Neuronal stem cell (in vitro differentiated cells): Measurements from ENCODE around the gene LPP.

Source experiments
- DNase-seq: peaks from one replicate; pipeline ENCODE4 v3.0.0-alpha.2; 2013; ENCODE audit warnings: low spot score
- H2AFZ ChIP-seq: one replicate; pipeline ENCODE4 v1.6.1; 2013; ENCODE audit warnings: mild to moderate bottlenecking, low read length, inconsistent platforms
- H2AK5ac ChIP-seq: 2 replicates; pipeline ENCODE4 v1.6.1; 2013; ENCODE audit warnings: low read depth, mild to moderate bottlenecking, inconsistent platforms, low read length, moderate library complexity, mixed read lengths
- H2BK120ac ChIP-seq: 2 replicates; pipeline ENCODE4 v1.6.1; 2013; ENCODE audit warnings: low read depth, mild to moderate bottlenecking, inconsistent platforms, low read length, moderate library complexity, mixed read lengths
- H2BK12ac ChIP-seq: one replicate; pipeline ENCODE4 v1.6.1; 2013; ENCODE audit warnings: low read length, inconsistent platforms
- H2BK15ac ChIP-seq: 2 replicates; pipeline ENCODE4 v1.6.1; 2013; ENCODE audit warnings: mild to moderate bottlenecking, low read length, inconsistent platforms, mixed read lengths
- H2BK5ac ChIP-seq: one replicate; pipeline ENCODE4 v1.6.1; 2013; ENCODE audit warnings: inconsistent platforms, mild to moderate bottlenecking, low read length, moderate library complexity
- H3K14ac ChIP-seq: one replicate; pipeline ENCODE4 v1.6.1; 2013; ENCODE audit warnings: low read length, inconsistent platforms
- H3K18ac ChIP-seq: 2 replicates; pipeline ENCODE4 v1.6.1; 2013; ENCODE audit warnings: low read length, inconsistent platforms
- H3K23ac ChIP-seq: 2 replicates; pipeline ENCODE4 v1.6.1; 2013; ENCODE audit warnings: low read depth, mild to moderate bottlenecking, mixed read lengths, low read length, inconsistent platforms; ENCODE audit not compliant: poor library complexity
- H3K27ac ChIP-seq: replicated peaks from 3 replicates; pipeline ENCODE4 v1.5.1; 2013; ENCODE audit warnings: low read length, inconsistent platforms
- H3K27me3 ChIP-seq, 3 experiments: 2 replicates each; pipeline ENCODE4 v1.6.1; 2013; ENCODE audit warnings: low read length in 3 of 3, mild to moderate bottlenecking in 2 of 3, inconsistent platforms in 1 of 3, low read depth in 1 of 3, mixed read lengths in 1 of 3, moderate library complexity in 1 of 3; ENCODE audit not compliant: control insufficient read depth in 3 of 3, insufficient read depth in 3 of 3
- H3K36me3 ChIP-seq, 2 donors: replicated peaks in 1 of 2; 2 replicates each; pipeline ENCODE4 v1.6.1; 2013; ENCODE audit warnings: low read length in 2 of 2; ENCODE audit not compliant: control insufficient read depth in 2 of 2, insufficient read depth in 2 of 2
- H3K4ac ChIP-seq: 2 replicates; pipeline ENCODE4 v1.6.1; 2013; ENCODE audit warnings: inconsistent platforms, mild to moderate bottlenecking, low read length, moderate library complexity
- H3K4me1 ChIP-seq, 2 donors: 1 replicate in 1 of 2; 2 replicates in 1 of 2; pipeline ENCODE4 v1.6.1; 2013; ENCODE audit warnings: low read length in 2 of 2, low read depth in 1 of 2; ENCODE audit not compliant: control insufficient read depth in 2 of 2, insufficient read depth in 1 of 2
- H3K4me2 ChIP-seq: one replicate; pipeline ENCODE4 v1.6.1; 2013; ENCODE audit warnings: mild to moderate bottlenecking, low read length, inconsistent platforms; ENCODE audit not compliant: insufficient read depth, poor library complexity, severe bottlenecking
- H3K4me3 ChIP-seq, 2 donors: 2 replicates each; pipeline ENCODE4 v1.5.1; 2013; ENCODE audit warnings: low read length in 2 of 2, mild to moderate bottlenecking in 2 of 2, inconsistent platforms in 1 of 2, moderate library complexity in 1 of 2
- H3K79me1 ChIP-seq: one replicate; pipeline ENCODE4 v1.6.1; 2013; ENCODE audit warnings: low read depth, mild to moderate bottlenecking, inconsistent platforms, low read length, moderate library complexity
- H3K9ac ChIP-seq: one replicate; pipeline ENCODE4 v1.6.1; 2013; ENCODE audit warnings: mild to moderate bottlenecking, low read depth, low read length, inconsistent platforms; ENCODE audit not compliant: poor library complexity
- H3K9me3 ChIP-seq, 2 donors: replicated peaks in 1 of 2; 2 replicates each; pipeline versions ENCODE3 to v1.6.1; 2013; ENCODE audit warnings: low read length in 2 of 2, mild to moderate bottlenecking in 2 of 2, inconsistent platforms in 1 of 2, low read depth in 1 of 2, mixed read lengths in 1 of 2, moderate library complexity in 1 of 2; ENCODE audit not compliant: control insufficient read depth in 2 of 2, insufficient read depth in 1 of 2
- H4K8ac ChIP-seq: one replicate; pipeline ENCODE4 v1.6.1; 2013; ENCODE audit warnings: low read depth, mild to moderate bottlenecking, inconsistent platforms, low read length, moderate library complexity
- H4K91ac ChIP-seq: one replicate; pipeline ENCODE4 v1.6.1; 2013; ENCODE audit warnings: low read length, low read depth, mild to moderate bottlenecking, inconsistent platforms; ENCODE audit not compliant: poor library complexity
- WGBS, 2 donors: extraction: QIAGEN DNeasy Blood & Tissue Kit; methylation state at CpG; one replicate each; pipeline ENCODE4 v1.1.7; 2013; ENCODE audit warnings: missing lambda C conversion rate in 2 of 2, mixed read lengths in 1 of 2; ENCODE audit not compliant: insufficient read length in 2 of 2, insufficient replicate concordance in 1 of 2; ENCODE audit errors: extremely low coverage in 2 of 2; 5-methylcytosine and 5-hydroxymethylcytosine counted together

Gene LPP

GRCh38 chr3:188179006-188179966 is 25.3 kb downstream of the LPP start:
- Histone ChIP-seq H2AK5ac (no peak overlapping the region), H3K27me3 (no peaks in the 10 kb centered on the region), H3K18ac (peak overlapping the region; percentile 64), H3K9ac (no peak overlapping the region), H2BK120ac (no peak overlapping the region), H2BK12ac (no peak overlapping the region), H2BK5ac (no peak overlapping the region), H3K4me1 (peaks cover 0 to 4% of the 10 kb centered on the region in 2 donors), H4K8ac (no peak overlapping the region), H3K14ac (no peak overlapping the region), H3K4me2 (no peak overlapping the region), H3K27ac (no peak overlapping the region), H2AFZ (no peak overlapping the region), H3K4ac (no peak overlapping the region), H3K9me3 (peaks cover 0 to 3% of the 10 kb centered on the region in 2 donors), H4K91ac (no peak overlapping the region), H3K36me3 (peaks cover 2 to 56% of the 10 kb centered on the region in 2 donors), H3K23ac (no peak overlapping the region), H2BK15ac (no peak overlapping the region), H3K4me3 (no peak overlapping the region), H3K79me1 (peaks cover 3% of the 10 kb centered on the region)
- DNase-seq: no peak
- no CpG with 5 or more reads among the region's 16 CpGs for whole genome bisulfite sequencing, 2 donors

DNA sequence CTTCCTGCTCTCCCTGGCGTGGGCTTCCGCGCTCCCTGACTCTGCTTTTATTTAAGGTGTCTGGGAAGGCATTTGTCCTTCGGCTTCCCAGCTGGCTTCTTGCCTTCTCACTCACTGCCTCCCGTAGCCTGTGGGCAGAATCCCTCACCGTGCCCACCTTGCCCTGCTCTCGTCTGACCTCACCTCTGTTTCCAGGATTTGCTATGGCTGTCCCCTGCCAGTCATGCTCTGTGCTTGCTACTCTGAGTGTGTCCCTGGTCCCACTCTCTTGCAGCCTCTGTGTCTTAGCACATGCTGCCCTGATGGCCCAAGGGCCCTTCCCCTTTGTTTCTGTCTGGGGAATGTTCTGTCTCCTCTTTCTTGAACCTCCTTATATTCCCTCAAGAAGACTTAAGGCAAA is 26.2 kb downstream of the LPP start:
- H4K8ac ChIP-seq: no peak overlapping the region
- H3K79me1 ChIP-seq: peaks cover 2% of the 10 kb centered on the region
- no CpG with 5 or more reads among the region's 7 CpGs for WGBS, 2 donors
- no peak for DNase-seq
- H3K14ac ChIP-seq: no peak overlapping the region
- no peak overlapping the region for H2AFZ ChIP-seq
- no peak overlapping the region for H3K4me3 ChIP-seq
- peaks cover 0 to 3% of the 10 kb centered on the region in 2 donors for H3K9me3 ChIP-seq
- H3K4me1 ChIP-seq: peaks cover 0 to 4% of the 10 kb centered on the region in 2 donors
- H2BK120ac ChIP-seq: no peak overlapping the region
- H3K36me3 ChIP-seq: peaks cover 2 to 51% of the 10 kb centered on the region in 2 donors
- no peak overlapping the region for H2BK5ac ChIP-seq
- no peak overlapping the region for H2BK15ac ChIP-seq
- H3K9ac ChIP-seq: no peak overlapping the region
- no peak overlapping the region for H2AK5ac ChIP-seq
- H2BK12ac ChIP-seq: no peak overlapping the region
- peak overlapping the region; percentile 18 for H3K18ac ChIP-seq
- no peak overlapping the region for H3K4me2 ChIP-seq
- no peak overlapping the region for H3K4ac ChIP-seq
- no peak overlapping the region for H3K27ac ChIP-seq
- H3K27me3 ChIP-seq: no peaks in the 10 kb centered on the region
- H3K23ac ChIP-seq: no peak overlapping the region
- no peak overlapping the region for H4K91ac ChIP-seq

DNA sequence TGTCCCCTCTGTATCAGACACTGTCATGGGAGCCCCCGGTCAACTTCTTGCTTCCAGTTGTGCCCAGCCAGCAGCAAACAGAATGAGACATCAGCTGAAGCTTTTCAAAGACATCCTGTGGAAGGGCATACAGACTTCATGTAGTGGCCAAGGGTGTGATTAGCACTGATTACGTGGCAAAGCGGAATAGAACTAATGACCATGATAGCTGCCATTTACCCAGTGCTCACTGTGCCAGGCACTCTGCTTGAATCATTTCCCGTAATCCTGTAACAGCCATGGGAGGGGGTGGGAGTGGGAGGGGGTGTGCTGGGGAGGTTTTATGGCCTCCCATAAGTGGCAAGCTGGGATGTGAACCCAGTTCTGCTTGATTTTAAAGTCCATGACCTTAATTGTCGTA is 29.5 kb downstream of the LPP start:
- Histone ChIP-seq H2AFZ (no peak overlapping the region), H2AK5ac (no peak overlapping the region), H4K91ac (no peak overlapping the region), H2BK5ac (no peak overlapping the region), H3K9ac (no peak overlapping the region), H3K4me1 (peaks cover 0 to 9% of the 10 kb centered on the region in 2 donors), H3K14ac (no peak overlapping the region), H3K4me2 (no peak overlapping the region), H2BK120ac (no peak overlapping the region), H3K79me1 (no peaks in the 10 kb centered on the region), H3K36me3 (peaks cover 2 to 40% of the 10 kb centered on the region in 2 donors), H2BK15ac (no peak overlapping the region), H3K4ac (no peak overlapping the region), H3K9me3 (peaks cover 0 to 3% of the 10 kb centered on the region in 2 donors), H3K27me3 (no peaks in the 10 kb centered on the region), H4K8ac (no peak overlapping the region), H3K23ac (no peak overlapping the region), H3K27ac (no peak overlapping the region), H3K4me3 (no peak overlapping the region), H2BK12ac (no peak overlapping the region), H3K18ac (no peak overlapping the region)
- DNase-seq: no peak
- WGBS, 2 donors: no CpG with 5 or more reads among the region's 5 CpGs

GRCh38 chr3:188184160-188184559 is 30.2 kb downstream of the LPP start:
- Histone ChIP-seq H3K23ac (no peak overlapping the region), H2BK12ac (no peak overlapping the region), H2AFZ (no peak overlapping the region), H2AK5ac (no peak overlapping the region), H2BK15ac (no peak overlapping the region), H3K4me3 (no peak overlapping the region), H3K9me3 (peaks cover 0 to 3% of the 10 kb centered on the region in 2 donors), H4K8ac (no peak overlapping the region), H3K14ac (no peak overlapping the region), H3K27me3 (no peaks in the 10 kb centered on the region), H3K36me3 (peaks cover 2 to 42% of the 10 kb centered on the region in 2 donors), H4K91ac (no peak overlapping the region), H3K4me1 (peaks cover 0 to 9% of the 10 kb centered on the region in 2 donors), H2BK120ac (no peak overlapping the region), H3K27ac (no peak overlapping the region), H2BK5ac (no peak overlapping the region), H3K4me2 (no peak overlapping the region), H3K18ac (peak overlapping the region; percentile 45), H3K4ac (no peak overlapping the region), H3K9ac (peak overlapping the region; percentile 15), H3K79me1 (no peaks in the 10 kb centered on the region)
- DNase-seq: no peak
- WGBS, 2 donors: no CpG with 5 or more reads among the region's 3 CpGs
